Esophagus (tissue), 2 donors: ENCODE measurements around the gene LARP1. TPM values are rescaled to one million over a fixed set of nuclear protein-coding genes. Genes with fewer than 3 reads are reported as not detected.
"Not testable (repeated sequence)": the region's sequence is repeated elsewhere in the genome, so short reads cannot be mapped to it uniquely, and the experiment has no call there.

Experiments
- H3K27ac ChIP-seq, 2 donors: one replicate each; pipeline ENCODE4 v1.5.1; 2013; ENCODE audit warnings: low read depth in 2 of 2, mild to moderate bottlenecking in 2 of 2, inconsistent platforms in 1 of 2, low read length in 1 of 2, moderate library complexity in 1 of 2
- H3K27me3 ChIP-seq, 2 donors: one replicate each; pipeline ENCODE4 v1.6.1; 2013; ENCODE audit warnings: low read length in 2 of 2, control low read depth in 1 of 2, mild to moderate bottlenecking in 1 of 2; ENCODE audit not compliant: insufficient read depth in 2 of 2, control insufficient read depth in 1 of 2
- H3K36me3 ChIP-seq, 2 donors: one replicate each; pipeline ENCODE4 v1.6.1; 2013; ENCODE audit warnings: low read length in 1 of 2; ENCODE audit not compliant: control insufficient read depth in 2 of 2, insufficient read depth in 2 of 2
- H3K4me1 ChIP-seq, 2 donors: one replicate each; pipeline ENCODE4 v1.6.1; 2013; ENCODE audit warnings: low read length in 1 of 2; ENCODE audit not compliant: control insufficient read depth in 2 of 2, insufficient read depth in 2 of 2
- H3K4me3 ChIP-seq, 2 donors: one replicate each; pipeline ENCODE4 v1.5.1; 2013; ENCODE audit warnings: low read length in 2 of 2, mild to moderate bottlenecking in 2 of 2, low read depth in 1 of 2, moderate library complexity in 1 of 2
- H3K9me3 ChIP-seq, 2 donors: one replicate each; pipeline ENCODE4 v1.6.1; 2013; ENCODE audit warnings: mild to moderate bottlenecking in 2 of 2, low read depth in 1 of 2, low read length in 1 of 2, moderate library complexity in 1 of 2; ENCODE audit not compliant: control insufficient read depth in 2 of 2, insufficient read depth in 1 of 2
- WGBS, 2 donors: extraction: QIAGEN DNeasy Blood & Tissue Kit; methylation state at CpG; one replicate each; pipeline ENCODE4 v1.1.7; 2013; 5-methylcytosine and 5-hydroxymethylcytosine counted together
- polyA plus RNA-seq, 2 donors: library from polyadenylated mRNA; stranded (reverse); fragments of 200-250 nt; gene quantifications; one replicate each; pipeline ENCODE4 v1.2.3, GENCODE V29; 2013
- donor health status: healthy with polysubstance abuse.
- donor health status: Bipolar disorder and iron deficiency.

Gene LARP1
- polyA plus RNA-seq, 2 donors, result 29.1 to 31.0 TPM

- no peaks in the 10 kb centered on the region for H3K36me3 ChIP-seq
- H3K4me3 ChIP-seq, result no peak overlapping the region
- H3K27ac ChIP-seq, result peak overlapping the region; percentile 40 to 45
- 30 to 35% methylated on average over 10 of the region's 10 CpGs for WGBS, 2 donors
- no peaks in the 10 kb centered on the region for H3K9me3 ChIP-seq
- no peaks in the 10 kb centered on the region for H3K27me3 ChIP-seq
- peaks cover 0 to 11% of the 10 kb centered on the region in 2 donors for H3K4me1 ChIP-seq
Measured at GRCh38 chr5:154714266-154714986, 40.8 kb upstream of the LARP1 start.

DNA sequence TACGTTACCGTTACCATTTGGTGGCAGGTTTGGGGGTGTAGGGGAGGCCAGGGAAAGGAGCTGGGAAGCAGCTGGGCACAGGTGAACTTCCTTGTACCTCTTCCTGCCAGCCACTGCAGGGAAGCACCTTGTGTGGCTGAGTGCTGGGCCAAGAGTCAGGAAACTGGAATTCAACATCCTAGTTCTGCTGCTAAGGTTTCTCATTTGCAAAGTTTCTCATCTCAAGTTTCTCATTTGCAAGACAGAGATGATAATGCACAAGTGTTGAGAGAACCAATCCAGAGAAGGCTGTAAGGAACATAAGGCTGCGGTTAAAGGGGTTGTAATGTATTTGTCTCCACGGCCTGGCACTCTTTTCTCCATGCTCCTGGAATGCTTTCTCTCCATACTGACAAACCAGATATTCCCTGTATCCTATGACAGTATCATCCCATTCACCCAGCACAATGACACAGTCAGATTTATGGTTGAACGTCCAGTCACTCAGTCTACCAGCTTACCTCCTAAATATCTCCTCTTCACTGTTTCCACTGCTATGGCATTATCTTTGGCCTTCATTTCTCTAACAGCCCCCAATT lies 33.6 kb upstream of the LARP1 start:
- Histone ChIP-seq H3K36me3 (no peaks in the 10 kb centered on the region), H3K4me3 (no peak overlapping the region), H3K27me3 (no peaks in the 10 kb centered on the region), H3K9me3 (no peaks in the 10 kb centered on the region), H3K4me1 (no peaks in the 10 kb centered on the region), H3K27ac (no peak overlapping the region)
- 76 to 82% methylated on average over 5 of the region's 5 CpGs for WGBS, 2 donors

DNA sequence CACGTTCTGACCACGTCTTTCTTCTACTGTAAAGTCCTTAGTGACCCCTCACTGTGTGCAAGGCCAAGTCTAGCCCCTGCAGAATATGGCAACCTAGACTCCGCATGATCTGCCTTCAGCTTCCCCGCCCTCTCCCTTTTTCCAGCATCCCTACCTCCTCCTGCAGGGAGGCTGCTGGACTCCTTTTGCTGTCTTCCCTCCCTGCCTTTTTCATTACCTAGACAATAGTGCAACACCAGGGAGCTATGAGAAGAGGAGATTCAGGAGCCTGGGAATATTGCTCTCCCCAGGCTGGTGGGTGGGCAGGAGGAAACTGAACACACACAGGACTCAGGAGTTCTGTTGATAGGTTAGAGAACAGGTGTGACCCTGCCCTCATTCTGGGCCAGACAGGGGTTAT lies 33.1 kb upstream of the LARP1 start:
- no peaks in the 10 kb centered on the region for H3K9me3 ChIP-seq
- WGBS, 2 donors, result 85 to 93% methylated on average over 4 of the region's 4 CpGs
- H3K36me3 ChIP-seq, result no peaks in the 10 kb centered on the region
- no peak overlapping the region for H3K27ac ChIP-seq
- H3K27me3 ChIP-seq, result no peaks in the 10 kb centered on the region
- no peak overlapping the region for H3K4me3 ChIP-seq
- H3K4me1 ChIP-seq, result no peaks in the 10 kb centered on the region

DNA sequence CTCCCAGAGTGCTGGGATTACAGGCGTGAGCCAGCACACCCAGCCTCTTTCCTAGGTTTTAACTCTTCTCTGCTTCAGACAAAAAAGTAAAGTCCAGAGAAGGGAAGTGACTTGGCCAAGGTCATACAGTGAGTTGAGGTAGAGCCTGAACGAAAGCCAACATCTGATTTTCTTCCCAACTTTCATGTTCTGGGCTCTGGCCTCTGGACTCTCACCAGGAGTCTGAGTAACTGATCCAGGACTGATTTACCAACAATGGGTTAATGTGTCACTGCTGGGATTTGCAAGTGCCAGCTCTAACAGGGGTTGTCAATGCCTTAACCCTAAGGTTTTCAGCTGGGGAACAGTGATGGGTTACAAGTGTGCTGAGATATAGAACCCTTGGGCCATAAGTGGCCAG lies 32.2 kb upstream of the LARP1 start:
- WGBS, 2 donors, result 85 to 93% methylated on average over 2 of the region's 2 CpGs
- H3K9me3 ChIP-seq, result no peaks in the 10 kb centered on the region
- no peaks in the 10 kb centered on the region for H3K36me3 ChIP-seq
- H3K4me1 ChIP-seq, result no peaks in the 10 kb centered on the region
- no peaks in the 10 kb centered on the region for H3K27me3 ChIP-seq
- no peak overlapping the region for H3K4me3 ChIP-seq
- H3K27ac ChIP-seq, result no peak overlapping the region

- WGBS, 2 donors, result 44 to 86% methylated on average over 2 of the region's 2 CpGs
- H3K4me3 ChIP-seq, result no peak overlapping the region
- no peak overlapping the region for H3K27ac ChIP-seq
- no peaks in the 10 kb centered on the region for H3K9me3 ChIP-seq
- H3K4me1 ChIP-seq, result no peaks in the 10 kb centered on the region
- no peaks in the 10 kb centered on the region for H3K27me3 ChIP-seq
- no peaks in the 10 kb centered on the region for H3K36me3 ChIP-seq
Measured at GRCh38 chr5:154723740-154724505, 31.3 kb upstream of the LARP1 start.

GRCh38 chr5:154727361-154727760 lies 27.8 kb upstream of the LARP1 start:
- whole genome bisulfite sequencing, 2 donors, result 71 to 85% methylated on average over 1 of the region's 1 CpG
- H3K4me1 ChIP-seq, result no peaks in the 10 kb centered on the region
- H3K9me3 ChIP-seq, result no peaks in the 10 kb centered on the region
- H3K4me3 ChIP-seq, result no peak overlapping the region
- H3K27me3 ChIP-seq, result no peaks in the 10 kb centered on the region
- H3K36me3 ChIP-seq, result no peaks in the 10 kb centered on the region
- no peak overlapping the region for H3K27ac ChIP-seq

DNA sequence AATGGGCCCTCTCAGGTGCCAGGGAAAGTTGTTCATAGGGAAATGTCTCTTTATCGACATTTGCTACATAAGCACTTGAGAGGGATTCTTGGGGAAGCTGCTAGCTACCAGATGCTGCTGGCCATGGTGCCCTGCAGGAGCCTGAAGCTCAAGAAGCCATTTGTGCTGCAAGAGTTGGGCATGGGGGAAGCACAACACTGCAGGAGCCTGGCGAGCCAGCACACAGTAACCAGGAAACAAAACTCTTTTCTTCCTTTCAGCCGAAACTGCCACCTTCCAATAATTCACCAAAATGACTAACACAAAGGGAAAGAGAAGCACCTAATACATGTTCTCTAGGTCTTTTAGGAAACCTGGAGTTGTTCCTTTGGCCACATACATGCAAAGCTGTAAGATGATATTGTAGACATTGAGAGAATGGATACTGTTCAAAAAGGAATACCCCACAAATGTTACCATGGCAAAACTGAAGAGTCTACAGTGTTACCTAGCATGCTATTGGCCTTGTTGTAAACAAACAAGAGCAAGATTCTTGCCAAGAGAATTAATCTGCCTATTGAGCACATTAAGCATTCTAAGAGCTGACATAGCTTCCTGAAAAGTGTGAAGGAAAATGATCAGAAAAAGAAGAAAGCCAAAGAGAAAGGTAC lies 26.1 kb upstream of the LARP1 start:
- whole genome bisulfite sequencing, 2 donors, result 82 to 88% methylated on average over 3 of the region's 3 CpGs
- no peaks in the 10 kb centered on the region for H3K4me1 ChIP-seq
- H3K9me3 ChIP-seq, result no peaks in the 10 kb centered on the region
- H3K27me3 ChIP-seq, result no peaks in the 10 kb centered on the region
- H3K36me3 ChIP-seq, result no peaks in the 10 kb centered on the region
- H3K27ac ChIP-seq, result peak overlapping the region in 1 of 2 donors; percentile 3
- H3K4me3 ChIP-seq, result no peak overlapping the region

DNA sequence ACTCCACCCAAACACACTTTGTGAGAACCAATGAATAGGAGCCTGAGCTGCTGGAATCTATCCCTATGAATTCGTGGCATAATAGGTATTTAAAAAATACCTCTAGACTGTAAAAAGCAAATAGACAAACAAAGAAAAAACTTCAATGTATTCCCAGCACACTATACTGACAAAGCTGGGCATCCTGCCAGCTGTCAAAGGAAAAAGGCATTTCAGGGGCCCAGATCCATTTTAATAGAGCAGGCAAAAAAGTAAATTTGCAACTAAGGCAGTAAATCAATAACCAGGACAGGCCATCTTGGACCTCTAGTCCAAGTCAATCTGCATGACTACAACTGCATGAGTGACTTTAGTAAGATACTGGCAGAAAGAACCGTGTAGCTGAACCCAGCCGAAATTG lies 25.6 kb upstream of the LARP1 start:
- no peaks in the 10 kb centered on the region for H3K36me3 ChIP-seq
- no peaks in the 10 kb centered on the region for H3K4me1 ChIP-seq
- no peak overlapping the region for H3K4me3 ChIP-seq
- no peaks in the 10 kb centered on the region for H3K27me3 ChIP-seq
- peak overlapping the region in 1 of 2 donors; percentile 3 for H3K27ac ChIP-seq
- no peaks in the 10 kb centered on the region for H3K9me3 ChIP-seq
- WGBS, 2 donors, result 65 to 79% methylated on average over 3 of the region's 3 CpGs

- 93 to 98% methylated on average over 8 of the region's 8 CpGs for WGBS, 2 donors
- H3K4me3 ChIP-seq, H3K36me3 ChIP-seq, H3K27ac ChIP-seq, H3K4me1 ChIP-seq, H3K9me3 ChIP-seq, H3K27me3 ChIP-seq: not testable (repeated sequence)
Measured at GRCh38 chr5:154730761-154731160, 24.4 kb upstream of the LARP1 start.
